Brain pericyte (primary cell): Measurements from ENCODE around the gene ADH7.
"Not testable (repeated sequence)": the region's sequence is repeated elsewhere in the genome, so short reads cannot be mapped to it uniquely, and the experiment has no call there.

Source experiments
- DNase-seq: peaks from one replicate; pipeline ENCODE4 v3.0.0-alpha.2; 2012; ENCODE audit warnings: low read depth, low spot score

Gene ADH7

GRCh38 chr4:99379571-99379970 is 55.6 kb downstream of the ADH7 start:
- DNase-seq, result no peak

DNA sequence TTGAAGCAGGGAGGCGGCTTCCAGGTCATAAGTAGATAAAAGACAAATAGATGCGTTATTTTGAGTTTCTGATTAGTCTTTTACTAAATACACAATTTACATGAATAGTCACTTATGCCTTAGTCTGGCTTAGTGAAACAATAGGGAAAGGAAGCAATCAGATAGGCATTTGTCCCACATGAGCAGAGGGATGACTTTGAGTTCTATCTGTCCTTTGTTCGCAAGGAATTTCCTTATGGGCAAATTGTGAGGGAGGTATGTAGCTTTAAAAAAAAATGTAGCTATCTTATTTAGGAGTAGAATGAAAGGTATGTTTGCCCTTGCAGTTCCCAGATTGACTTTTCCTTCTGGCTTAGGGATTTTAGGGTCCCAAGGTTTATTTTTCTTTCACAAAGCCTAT is 56.3 kb downstream of the ADH7 start:
- DNase-seq, result no peak

DNA sequence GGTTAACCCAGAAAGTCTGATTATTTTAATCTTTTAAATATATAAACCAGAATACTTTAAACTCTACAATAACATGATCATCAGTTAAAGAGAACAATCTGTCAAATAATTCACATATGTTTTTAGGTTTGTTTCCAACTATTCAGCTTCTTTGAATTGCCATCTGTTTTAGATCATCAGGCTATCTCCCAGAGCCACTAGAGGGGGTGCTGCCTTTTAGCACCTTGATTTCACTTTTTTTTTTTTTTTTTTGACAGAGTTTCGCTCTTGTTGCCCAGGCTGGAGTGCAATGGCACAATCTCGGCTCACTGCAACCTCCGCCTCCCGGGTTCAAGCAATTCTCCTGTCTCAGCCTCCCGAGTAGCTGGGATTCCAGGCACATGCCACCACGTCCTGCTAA is 57.8 kb downstream of the ADH7 start:
- DNase-seq, result not testable (repeated sequence)

- DNase-seq, result not testable (repeated sequence)
Observed at GRCh38 chr4:99372464-99372863, 62.7 kb downstream of the ADH7 start.

GRCh38 chr4:99367817-99368216 is 67.3 kb downstream of the ADH7 start:
- not testable (repeated sequence) for DNase-seq

DNA sequence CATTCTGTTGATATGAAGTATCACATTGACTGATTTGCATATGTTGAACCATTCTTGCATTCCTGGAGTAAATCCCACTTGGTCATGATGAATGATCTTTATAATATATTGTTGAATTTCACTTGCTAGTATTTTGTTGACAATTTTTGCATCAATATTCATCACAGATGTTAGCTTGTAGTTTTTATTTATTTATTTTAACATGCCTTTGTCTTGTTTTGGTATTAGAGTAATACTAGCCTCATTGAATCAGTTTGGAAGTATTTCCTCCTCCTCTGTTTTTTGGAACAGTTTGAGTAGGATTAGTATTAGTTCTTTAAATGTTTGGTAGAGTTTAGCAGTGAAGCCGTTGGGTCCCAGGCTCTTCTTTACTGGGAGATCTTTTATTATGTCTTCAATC is 68.7 kb downstream of the ADH7 start:
- DNase-seq, result no peak

- DNase-seq, result no peak
Observed at GRCh38 chr4:99362768-99363167, 72.4 kb downstream of the ADH7 start.
